Fibroblast of lung (primary cell): ENCODE measurements around the gene HS6ST2. TPM values are rescaled to one million over a fixed set of nuclear protein-coding genes. Genes with fewer than 3 reads are reported as not detected.
A peak's percentile ranks its signal among the peaks of the same experiment; 100 is the strongest.

Experiments used
- DNase-seq, 2 donors: peaks; one replicate each; pipeline versions ENCODE4 v3.0.0 to v3.0.0-alpha.2; 2010; ENCODE audit warnings: low read depth in 2 of 2
- H2AFZ ChIP-seq: 2 replicates; pipeline ENCODE4 v1.5.1; 2012; ENCODE audit warnings: low read length, control low read depth, inconsistent platforms
- H3K27ac ChIP-seq: 2 replicates; pipeline ENCODE4 v1.5.1; 2011; ENCODE audit warnings: low read length, control low read depth; ENCODE audit not compliant: insufficient read depth
- H3K27me3 ChIP-seq: 2 replicates; pipeline ENCODE4 v1.5.1; 2011; ENCODE audit warnings: mild to moderate bottlenecking, low read length; ENCODE audit not compliant: control insufficient read depth, insufficient read depth
- H3K36me3 ChIP-seq: 2 replicates; pipeline ENCODE4 v1.5.1; 2011; ENCODE audit warnings: low read length; ENCODE audit not compliant: control insufficient read depth, insufficient read depth
- H3K4me1 ChIP-seq: 2 replicates; pipeline ENCODE4 v1.5.1; 2011; ENCODE audit warnings: low read length; ENCODE audit not compliant: control insufficient read depth, insufficient read depth; ENCODE audit errors: extremely low read depth
- H3K4me2 ChIP-seq: 2 replicates; pipeline ENCODE4 v1.5.1; 2011; ENCODE audit warnings: low read length, control low read depth; ENCODE audit not compliant: insufficient read depth; ENCODE audit errors: extremely low read depth
- H3K4me3 ChIP-seq, 4 experiments: fragments of 200-600 bp in 1 of 4; sonication (generic) in 1 of 4; replicated peaks in 1 of 4; 2 replicates each; pipeline ENCODE4 v1.5.1; 2011 to 2016; ENCODE audit warnings: low read length in 4 of 4, low read depth in 3 of 4, mild to moderate bottlenecking in 3 of 4, control low read depth in 2 of 4, inconsistent platforms in 1 of 4, mixed read lengths in 1 of 4; ENCODE audit not compliant: insufficient read depth in 1 of 4; ENCODE audit errors: control extremely low read depth in 1 of 4
- H3K79me2 ChIP-seq: 2 replicates; pipeline ENCODE4 v1.5.1; 2012; ENCODE audit warnings: mild to moderate bottlenecking, low read length, inconsistent platforms; ENCODE audit not compliant: control insufficient read depth, insufficient read depth
- H3K9ac ChIP-seq: 2 replicates; pipeline ENCODE4 v1.5.1; 2011; ENCODE audit warnings: mild to moderate bottlenecking, low read length, control low read depth; ENCODE audit not compliant: insufficient read depth
- H3K9me3 ChIP-seq: 2 replicates; pipeline ENCODE4 v1.5.1; 2012; ENCODE audit warnings: low read depth, low read length; ENCODE audit not compliant: control insufficient read depth, insufficient read depth
- H4K20me1 ChIP-seq: 2 replicates; pipeline ENCODE4 v1.5.1; 2011; ENCODE audit warnings: low read length; ENCODE audit not compliant: control insufficient read depth, insufficient read depth; ENCODE audit errors: extremely low read depth
- CTCF ChIP-seq, 2 donors: IDR thresholded peaks in 1 of 2; conservative IDR thresholded peaks in 1 of 2; 1 replicate in 1 of 2; 2 replicates in 1 of 2; pipeline ENCODE4 v1.5.1; 2011 to 2012; ENCODE audit warnings: low read length in 2 of 2, control low read depth in 1 of 2, inconsistent platforms in 1 of 2, low read depth in 1 of 2, mild to moderate bottlenecking in 1 of 2
- EZH2 ChIP-seq: IDR thresholded peaks from 2 replicates; pipeline ENCODE4 v1.5.1; 2012; ENCODE audit warnings: low read length, control low read depth, mild to moderate bottlenecking; ENCODE audit errors: missing control alignments
- polyA plus RNA-seq, 2 donors: library from polyadenylated mRNA; depleted of rRNA in 1 of 2; stranded (reverse) in 1 of 2; unstranded in 1 of 2; fragments of >200 nt; gene quantifications; 2 replicates each; pipeline ENCODE4 v1.2.1, GENCODE V29; 2011 to 2012; ENCODE audit warnings: missing spikeins in 1 of 2
- total RNA-seq: library from RNA; depleted of rRNA; stranded (reverse); fragments of >200 nt; gene quantifications from 2 replicates; pipeline ENCODE4 v1.2.1, GENCODE V29; 2014

HS6ST2 gene
- total and polyA plus RNA-seq, 2 donors (not counting 1 experiment from before 2014, with no cell fraction given), result 0.01 to 0.17 TPM

- Histone ChIP-seq H4K20me1 (no peaks in the 10 kb centered on the region), H3K9me3 (no peaks in the 10 kb centered on the region), H3K9ac (no peak overlapping the region), H3K4me2 (no peak overlapping the region), H3K4me1 (no peaks in the 10 kb centered on the region), H3K4me3 (no peak overlapping the region), H3K79me2 (no peaks in the 10 kb centered on the region), H3K36me3 (no peaks in the 10 kb centered on the region), H3K27me3 (no peaks in the 10 kb centered on the region), H2AFZ (no peak overlapping the region), H3K27ac (no peak overlapping the region)
- TF ChIP-seq EZH2, result no peak
- TF ChIP-seq CTCF (conservative IDR thresholded peaks at IDR 0.05 in 1 of 2, IDR thresholded peaks at IDR 0.05 in 1 of 2; ENCODE audit: low read depth in 1 of 2, low read length in 2 of 2), result no peak
- no peak for DNase-seq
Measured at GRCh38 chrX:132652871-132653270, 305.6 kb downstream of the HS6ST2 start.

DNA sequence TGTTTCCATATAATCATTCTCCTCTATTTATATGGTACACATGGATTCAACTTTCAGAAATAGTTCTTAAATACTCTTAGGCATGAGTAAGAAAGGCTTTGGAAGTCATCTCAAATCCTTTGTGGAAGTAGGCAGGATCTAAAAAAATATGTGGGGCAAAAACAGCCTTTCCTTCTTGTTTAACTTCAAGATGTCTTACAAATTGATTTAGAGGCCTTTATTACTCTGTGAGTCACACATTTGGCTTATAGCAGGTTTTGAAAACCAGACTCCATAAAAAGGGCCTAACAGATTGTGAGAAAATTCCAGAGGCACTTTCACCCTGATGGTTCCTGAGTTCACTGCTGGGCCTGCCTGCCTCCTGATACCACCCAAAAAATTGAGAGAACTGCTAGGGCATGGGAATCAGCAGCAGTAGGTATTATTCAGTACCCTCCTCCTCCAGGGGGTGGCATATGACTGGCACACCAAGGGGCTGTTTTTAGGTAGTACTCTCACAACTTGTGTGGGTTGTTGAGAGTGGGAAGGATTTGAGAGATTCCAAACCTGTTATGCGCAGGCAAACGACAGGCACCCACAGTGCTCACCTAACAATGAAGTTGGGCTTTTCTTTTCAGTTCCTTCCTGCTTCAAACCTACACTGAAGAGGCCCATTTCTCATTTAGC is 306.9 kb downstream of the HS6ST2 start:
- Histone ChIP-seq H4K20me1 (no peaks in the 10 kb centered on the region), H3K4me2 (no peak overlapping the region), H3K36me3 (no peaks in the 10 kb centered on the region), H2AFZ (no peak overlapping the region), H3K27ac (no peak overlapping the region), H3K27me3 (no peaks in the 10 kb centered on the region), H3K79me2 (no peaks in the 10 kb centered on the region), H3K4me1 (no peaks in the 10 kb centered on the region), H3K4me3 (no peak overlapping the region), H3K9ac (no peak overlapping the region), H3K9me3 (no peaks in the 10 kb centered on the region)
- TF ChIP-seq EZH2 (no peak), CTCF (conservative IDR thresholded peaks at IDR 0.05 in 1 of 2, IDR thresholded peaks at IDR 0.05 in 1 of 2; ENCODE audit: low read depth in 1 of 2, low read length in 2 of 2) (peak in 1 of 2 donors; percentile 5)
- peak; percentile 32 to 44 for DNase-seq

DNA sequence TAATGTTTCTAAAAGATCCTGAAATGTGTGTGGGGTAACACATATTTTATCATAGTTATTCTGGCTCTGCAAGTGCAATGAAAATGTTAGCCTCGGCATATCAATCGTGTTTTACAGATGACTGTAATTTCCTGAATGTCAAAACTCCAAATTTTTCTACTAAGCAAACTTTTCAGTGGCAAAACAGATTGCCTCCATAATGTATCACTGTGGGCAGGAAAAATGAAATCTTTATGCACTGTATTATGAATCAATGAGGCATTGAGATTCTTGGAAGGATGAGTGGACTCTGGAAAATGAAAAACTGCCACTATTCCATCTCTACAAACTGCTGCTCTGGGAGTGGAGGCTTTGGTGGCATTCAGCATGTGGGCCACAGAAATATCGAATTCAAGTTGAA is 309.5 kb downstream of the HS6ST2 start:
- Histone ChIP-seq H3K9me3 (no peaks in the 10 kb centered on the region), H3K9ac (no peak overlapping the region), H3K4me3 (no peak overlapping the region), H4K20me1 (no peaks in the 10 kb centered on the region), H3K27ac (no peak overlapping the region), H3K79me2 (no peaks in the 10 kb centered on the region), H3K36me3 (no peaks in the 10 kb centered on the region), H3K4me1 (no peaks in the 10 kb centered on the region), H2AFZ (no peak overlapping the region), H3K27me3 (no peaks in the 10 kb centered on the region), H3K4me2 (no peak overlapping the region)
- DNase-seq, result peak; percentile 15 to 22
- TF ChIP-seq CTCF (conservative IDR thresholded peaks at IDR 0.05 in 1 of 2, IDR thresholded peaks at IDR 0.05 in 1 of 2; ENCODE audit: low read depth in 1 of 2, low read length in 2 of 2), result no peak
- no peak for TF ChIP-seq EZH2
